K562 (cell line): Measurements from ENCODE around the gene RUVBL2.

ENCODE experiments used
- CBX3 ChIP-seq, 2 experiments: IDR thresholded peaks; 1 replicate in 1 of 2; 2 replicates in 1 of 2; pipeline ENCODE4 v1.6.1; 2012; ENCODE audit warnings: inconsistent platforms in 2 of 2, low read length in 2 of 2, borderline replicate concordance in 1 of 2, control low read depth in 1 of 2
- MYNN ChIP-seq, 2 experiments: sonication (generic); formaldehyde crosslinking in 1 of 2; IDR thresholded peaks; 2 replicates each; pipeline versions ENCODE4 v1.5.0 to v1.6.1; 2016 to 2020; ENCODE audit warnings: antibody characterized with exemption in 1 of 2, missing genetic modification reagents in 1 of 2
- NFE2L1 ChIP-seq: fragments of 450-650 bp; IDR thresholded peaks from 2 replicates; pipeline ENCODE4 v1.6.1; 2016; ENCODE audit warnings: missing genetic modification characterization, low read depth, mild to moderate bottlenecking, missing compliant biosample characterization, moderate library complexity, borderline replicate concordance
- TAF1 ChIP-seq: IDR thresholded peaks from 2 replicates; pipeline ENCODE4 v1.6.1; 2011; ENCODE audit warnings: mild to moderate bottlenecking, low read length, moderate library complexity; ENCODE audit not compliant: insufficient read depth, control insufficient read depth, severe bottlenecking; ENCODE audit errors: extremely low read depth
- TCF7L2 ChIP-seq: fragments of 150-350 bp; IDR thresholded peaks from 2 replicates; pipeline ENCODE4 v1.6.1; 2016; ENCODE audit warnings: low read depth, mild to moderate bottlenecking, low read length, moderate library complexity
- ZBTB8A ChIP-seq: fragments of 450-650 bp; IDR thresholded peaks from 2 replicates; pipeline ENCODE4 v1.6.1; 2018; ENCODE audit warnings: mild to moderate bottlenecking, moderate library complexity; ENCODE audit not compliant: partially characterized antibody
- ZNF589 ChIP-seq: fragments of 200-800 bp; sonication (Bioruptor generic); IDR thresholded peaks from 2 replicates; pipeline ENCODE4 v1.6.1; 2016; ENCODE audit warnings: low read depth, missing genetic modification characterization, missing compliant biosample characterization
- TF ChIP-seq, protein P1 (sequence below): sonication (generic); formaldehyde crosslinking; IDR thresholded peaks from 2 replicates; pipeline ENCODE4 v1.8.1; 2022; ENCODE audit warnings: missing genetic modification reagents
- TF ChIP-seq, protein P2 (sequence below): fragments of 250-450 bp; sonication (Bioruptor Pico); IDR thresholded peaks from 2 replicates; pipeline ENCODE4 v1.9.0; 2021; ENCODE audit warnings: mild to moderate bottlenecking
- TF ChIP-seq, protein P3 (sequence below): fragments of 450-650 bp; IDR thresholded peaks from 2 replicates; pipeline ENCODE4 v1.7.0; 2016; ENCODE audit warnings: borderline replicate concordance
- TF ChIP-seq, protein P4 (sequence below), 2 experiments: fragments of 450-650 bp in 1 of 2; IDR thresholded peaks; 2 replicates each; pipeline ENCODE4 v1.6.1; 2011 to 2017; ENCODE audit warnings: low read depth in 2 of 2, antibody characterized with exemption in 1 of 2, borderline replicate concordance in 1 of 2, low read length in 1 of 2, mild to moderate bottlenecking in 1 of 2, mixed read lengths in 1 of 2; ENCODE audit not compliant: control insufficient read depth in 1 of 2

DNA sequence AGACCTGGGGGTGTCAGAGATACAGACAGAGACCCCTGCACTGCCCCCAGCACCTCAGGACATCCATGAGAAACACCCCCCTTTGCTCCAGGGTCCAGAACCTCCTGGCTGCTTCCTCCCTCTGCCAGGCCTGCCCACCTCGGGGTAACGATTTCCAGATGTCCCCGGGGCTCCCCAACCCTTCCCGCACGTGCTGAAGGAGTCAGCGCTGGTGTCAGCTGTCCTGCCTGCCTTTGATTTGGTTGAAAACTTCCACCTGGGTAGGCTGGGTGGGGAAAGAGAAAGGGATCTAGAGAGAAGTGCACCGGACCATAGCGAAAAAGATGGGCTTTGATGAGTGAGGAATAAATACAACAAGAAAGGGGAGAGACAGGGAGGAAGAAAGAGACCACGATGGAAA, 65.4 kb downstream of the RUVBL2 start:
- TF ChIP-seq MYNN (IDR thresholded peaks at IDR 0.05) (no peak), MYNN (CRISPR knock-in tag; IDR thresholded peaks at IDR 0.05) (no peak), ZBTB8A (no peak), NFE2L1 (tag) (no peak), ZNF589 (CRISPR knock-in tag) (no peak), TCF7L2 (no peak), CBX3 (IDR thresholded peaks at IDR 0.05; ENCODE audit: borderline replicate concordance in 1 of 2, low read length in 2 of 2) (no peak), TAF1 (no peak)
- TF ChIP-seq, protein P1, sequence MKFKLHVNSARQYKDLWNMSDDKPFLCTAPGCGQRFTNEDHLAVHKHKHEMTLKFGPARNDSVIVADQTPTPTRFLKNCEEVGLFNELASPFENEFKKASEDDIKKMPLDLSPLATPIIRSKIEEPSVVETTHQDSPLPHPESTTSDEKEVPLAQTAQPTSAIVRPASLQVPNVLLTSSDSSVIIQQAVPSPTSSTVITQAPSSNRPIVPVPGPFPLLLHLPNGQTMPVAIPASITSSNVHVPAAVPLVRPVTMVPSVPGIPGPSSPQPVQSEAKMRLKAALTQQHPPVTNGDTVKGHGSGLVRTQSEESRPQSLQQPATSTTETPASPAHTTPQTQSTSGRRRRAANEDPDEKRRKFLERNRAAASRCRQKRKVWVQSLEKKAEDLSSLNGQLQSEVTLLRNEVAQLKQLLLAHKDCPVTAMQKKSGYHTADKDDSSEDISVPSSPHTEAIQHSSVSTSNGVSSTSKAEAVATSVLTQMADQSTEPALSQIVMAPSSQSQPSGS (CRISPR knock-in tag): no peak
- TF ChIP-seq, protein P2, sequence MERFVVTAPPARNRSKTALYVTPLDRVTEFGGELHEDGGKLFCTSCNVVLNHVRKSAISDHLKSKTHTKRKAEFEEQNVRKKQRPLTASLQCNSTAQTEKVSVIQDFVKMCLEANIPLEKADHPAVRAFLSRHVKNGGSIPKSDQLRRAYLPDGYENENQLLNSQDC (CRISPR knock-in tag): no peak
- TF ChIP-seq, protein P3, sequence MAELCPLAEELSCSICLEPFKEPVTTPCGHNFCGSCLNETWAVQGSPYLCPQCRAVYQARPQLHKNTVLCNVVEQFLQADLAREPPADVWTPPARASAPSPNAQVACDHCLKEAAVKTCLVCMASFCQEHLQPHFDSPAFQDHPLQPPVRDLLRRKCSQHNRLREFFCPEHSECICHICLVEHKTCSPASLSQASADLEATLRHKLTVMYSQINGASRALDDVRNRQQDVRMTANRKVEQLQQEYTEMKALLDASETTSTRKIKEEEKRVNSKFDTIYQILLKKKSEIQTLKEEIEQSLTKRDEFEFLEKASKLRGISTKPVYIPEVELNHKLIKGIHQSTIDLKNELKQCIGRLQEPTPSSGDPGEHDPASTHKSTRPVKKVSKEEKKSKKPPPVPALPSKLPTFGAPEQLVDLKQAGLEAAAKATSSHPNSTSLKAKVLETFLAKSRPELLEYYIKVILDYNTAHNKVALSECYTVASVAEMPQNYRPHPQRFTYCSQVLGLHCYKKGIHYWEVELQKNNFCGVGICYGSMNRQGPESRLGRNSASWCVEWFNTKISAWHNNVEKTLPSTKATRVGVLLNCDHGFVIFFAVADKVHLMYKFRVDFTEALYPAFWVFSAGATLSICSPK: no peak
- TF ChIP-seq, protein P4, sequence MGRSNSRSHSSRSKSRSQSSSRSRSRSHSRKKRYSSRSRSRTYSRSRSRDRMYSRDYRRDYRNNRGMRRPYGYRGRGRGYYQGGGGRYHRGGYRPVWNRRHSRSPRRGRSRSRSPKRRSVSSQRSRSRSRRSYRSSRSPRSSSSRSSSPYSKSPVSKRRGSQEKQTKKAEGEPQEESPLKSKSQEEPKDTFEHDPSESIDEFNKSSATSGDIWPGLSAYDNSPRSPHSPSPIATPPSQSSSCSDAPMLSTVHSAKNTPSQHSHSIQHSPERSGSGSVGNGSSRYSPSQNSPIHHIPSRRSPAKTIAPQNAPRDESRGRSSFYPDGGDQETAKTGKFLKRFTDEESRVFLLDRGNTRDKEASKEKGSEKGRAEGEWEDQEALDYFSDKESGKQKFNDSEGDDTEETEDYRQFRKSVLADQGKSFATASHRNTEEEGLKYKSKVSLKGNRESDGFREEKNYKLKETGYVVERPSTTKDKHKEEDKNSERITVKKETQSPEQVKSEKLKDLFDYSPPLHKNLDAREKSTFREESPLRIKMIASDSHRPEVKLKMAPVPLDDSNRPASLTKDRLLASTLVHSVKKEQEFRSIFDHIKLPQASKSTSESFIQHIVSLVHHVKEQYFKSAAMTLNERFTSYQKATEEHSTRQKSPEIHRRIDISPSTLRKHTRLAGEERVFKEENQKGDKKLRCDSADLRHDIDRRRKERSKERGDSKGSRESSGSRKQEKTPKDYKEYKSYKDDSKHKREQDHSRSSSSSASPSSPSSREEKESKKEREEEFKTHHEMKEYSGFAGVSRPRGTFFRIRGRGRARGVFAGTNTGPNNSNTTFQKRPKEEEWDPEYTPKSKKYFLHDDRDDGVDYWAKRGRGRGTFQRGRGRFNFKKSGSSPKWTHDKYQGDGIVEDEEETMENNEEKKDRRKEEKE (IDR thresholded peaks at IDR 0.05; ENCODE audit: borderline replicate concordance in 1 of 2, control insufficient read depth in 1 of 2, low read depth in 2 of 2, low read length in 1 of 2): no peak
